Measurements from ENCODE around the gene C6orf163. TPM values are rescaled to one million over a fixed set of nuclear protein-coding genes. Genes with fewer than 3 reads are reported as not detected.

C6orf163 gene
- total and polyA plus RNA-seq, 2 experiments from 2014 or later, result 2.3 to 5.4 TPM

DNA sequence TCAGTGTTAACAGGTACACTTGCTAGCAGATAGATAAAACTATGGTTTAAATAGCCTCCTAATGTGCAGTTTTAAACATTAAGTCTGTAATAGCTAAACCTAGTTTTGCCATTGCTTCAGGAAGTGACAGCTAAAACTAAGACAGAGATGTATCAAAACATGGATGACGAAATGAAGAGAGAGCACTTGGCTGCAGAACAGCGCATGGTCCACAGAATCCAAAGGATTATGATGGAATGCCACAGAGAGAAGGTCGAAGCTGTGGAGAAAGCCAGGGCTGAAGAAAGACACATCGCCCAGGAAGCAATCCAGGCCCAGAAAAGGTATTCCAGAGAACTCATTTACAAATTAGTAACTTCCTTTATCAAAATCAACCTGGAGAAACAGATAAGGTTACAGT is 11.6 kb downstream of the C6orf163 start:
- Mint-ChIP-seq H3K27ac (no peak overlapping the region), H3K27me3 (ENCODE audit: insufficient read depth, low read depth, poor library complexity) (peaks cover 4% of the 10 kb centered on the region), H3K36me3 (ENCODE audit: low read depth) (no peaks in the 10 kb centered on the region), H3K4me3 (no peak overlapping the region), H3K4me1 (no peaks in the 10 kb centered on the region), H3K9me3 (no peaks in the 10 kb centered on the region)
- Histone ChIP-seq H3K27ac (ENCODE audit: low read depth) (no peak overlapping the region), H3K79me2 (replicated peaks; ENCODE audit: insufficient read depth) (no peaks in the 10 kb centered on the region), H3K4me2 (no peak overlapping the region), H2AFZ (no peak overlapping the region), H3K27me3 (ENCODE audit: insufficient read depth) (no peaks in the 10 kb centered on the region), H3K36me3 (ENCODE audit: insufficient read depth) (no peaks in the 10 kb centered on the region), H4K20me1 (replicated peaks; ENCODE audit: insufficient read depth) (no peaks in the 10 kb centered on the region), H3K4me1 (ENCODE audit: insufficient read depth) (peaks cover 3% of the 10 kb centered on the region; the same call in 1 of the 2 replicates), H3F3A (replicated peaks; ENCODE audit: low read depth) (no peaks in the 10 kb centered on the region), H3K9me2 (ENCODE audit: insufficient read depth) (no peaks in the 10 kb centered on the region), H3K4me3 (no peak overlapping the region)
- TF ChIP-seq ZNF114 (CRISPR knock-in tag; IDR thresholded peaks at IDR 0.05), result no peak
- TF ChIP-seq ZNF462 (CRISPR knock-in tag; IDR thresholded peaks at IDR 0.05), result no peak
- TF ChIP-seq ZNF331 (CRISPR knock-in tag; IDR thresholded peaks at IDR 0.05; ENCODE audit: low read depth), result no peak
- no peak for TF ChIP-seq ETS1 (IDR thresholded peaks at IDR 0.05)
- TF ChIP-seq POLR2AphosphoS5 (IDR thresholded peaks at IDR 0.05; ENCODE audit: low read depth), result no peak
- no peak for ATAC-seq
- DNase-seq (ENCODE audit: low spot score), result no peak

All from GM23338 (cell line).